Embryonic facial prominence (tissue), 1 donor: ENCODE results near the gene DYNC1LI2.
"Not testable (repeated sequence)": the region's sequence is repeated elsewhere in the genome, so short reads cannot be mapped to it uniquely, and the experiment has no call there.

Experiments used
- DNase-seq: peaks from one replicate; pipeline ENCODE4 v3.0.0-alpha.2; 2016; ENCODE audit errors: extremely low spot score

The DYNC1LI2 gene

DNA sequence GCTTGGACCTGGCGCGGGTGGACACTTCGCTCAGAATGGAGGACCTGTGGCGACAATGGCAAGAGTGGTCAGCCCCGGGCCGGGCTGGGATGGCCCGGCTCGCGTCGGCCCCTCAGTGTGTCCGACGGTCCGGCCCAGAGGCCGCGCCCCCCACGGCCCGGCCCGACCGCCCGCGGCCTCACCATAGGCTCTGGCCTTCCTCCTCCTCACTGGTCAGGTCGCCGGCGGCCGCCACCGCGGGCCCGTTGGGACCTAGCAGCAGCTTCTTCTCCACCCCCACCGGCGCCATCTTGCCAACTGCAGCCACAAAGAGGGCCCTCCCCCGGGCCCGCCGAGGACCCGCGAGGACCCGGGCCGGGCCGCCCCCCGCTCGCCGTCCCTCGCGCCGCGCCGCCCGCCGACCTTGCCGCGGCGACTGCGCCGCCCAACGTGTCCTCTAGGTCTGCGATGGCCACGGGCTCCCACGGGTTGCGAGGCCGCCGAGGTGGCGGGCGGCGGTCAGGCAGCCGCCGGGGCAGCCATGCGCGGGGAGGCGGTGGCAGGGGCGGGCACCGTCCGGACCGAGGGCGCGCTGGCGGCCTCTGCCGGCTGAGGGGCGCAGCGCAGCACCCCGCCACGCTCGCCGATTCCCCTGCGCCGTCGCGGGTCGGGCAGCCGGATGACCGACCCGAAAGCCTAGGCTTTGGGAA, at the start of gene DYNC1LI2:
Gene DYNC1LI2 (minus strand): TSS at position 307 of the 689 bp plus-strand sequence. CDS start 18 bp downstream, at position 289.
- DNase-seq, result peak; percentile 63

DNA sequence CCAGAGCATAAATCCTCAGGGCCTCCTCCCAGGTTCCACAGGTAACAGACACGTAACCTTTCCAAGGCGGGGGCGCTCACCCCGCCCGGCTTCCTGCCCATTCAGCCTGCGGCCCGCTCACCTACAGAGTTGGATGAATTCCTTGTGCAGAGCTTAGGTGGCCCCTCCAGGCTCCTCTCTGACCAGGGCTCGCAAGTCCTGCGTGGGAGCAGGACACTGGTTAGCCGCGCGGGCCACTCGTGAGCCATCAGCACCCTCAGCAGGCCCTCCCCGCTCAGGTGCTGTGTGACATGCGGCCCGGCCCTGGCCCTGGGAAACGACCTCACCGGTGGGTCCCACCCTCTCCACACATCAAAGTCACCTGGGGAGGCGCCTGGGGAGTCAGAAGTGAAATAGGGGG, 49.4 kb upstream of the DYNC1LI2 start:
- no peak for DNase-seq

DNA sequence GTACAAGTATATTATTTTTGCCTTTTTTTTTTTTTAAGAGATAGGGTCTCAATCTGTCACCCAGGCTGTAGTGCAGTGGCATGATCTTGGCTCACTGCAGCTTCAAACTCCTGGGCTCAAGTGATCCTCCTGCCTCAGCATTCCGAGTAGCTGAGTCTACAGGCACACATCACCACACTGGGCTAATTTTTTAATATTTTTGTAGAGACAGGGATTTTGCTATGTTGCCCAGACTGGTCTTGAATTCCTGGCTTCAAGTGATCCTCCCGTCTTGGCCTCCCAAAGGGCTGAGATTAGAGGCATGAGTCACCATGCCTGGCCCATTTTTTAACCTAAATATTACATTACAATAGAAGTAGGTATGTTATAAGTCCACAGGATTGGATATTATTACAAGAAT, 46.8 kb upstream of the DYNC1LI2 start:
- no peak for DNase-seq

DNA sequence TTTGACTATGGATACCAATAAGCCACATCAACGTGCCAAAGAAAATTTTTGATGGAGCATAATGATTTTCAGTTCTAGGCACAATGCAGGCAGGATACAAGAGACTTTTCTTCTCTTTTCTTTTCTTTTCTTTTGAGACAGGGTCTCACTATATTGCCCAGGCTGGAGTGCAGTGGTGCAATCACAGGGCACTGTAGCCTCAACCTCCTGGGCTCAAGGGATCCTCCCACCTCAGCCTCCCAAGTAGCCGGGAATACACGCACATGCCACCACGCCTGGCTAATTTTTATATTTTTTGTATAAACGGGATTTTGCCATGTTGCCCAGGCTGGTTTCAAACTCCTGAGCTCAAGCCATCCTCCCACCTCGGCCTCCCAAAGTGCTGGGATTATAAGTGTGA, 42.6 kb upstream of the DYNC1LI2 start:
- not testable (repeated sequence) for DNase-seq

DNA sequence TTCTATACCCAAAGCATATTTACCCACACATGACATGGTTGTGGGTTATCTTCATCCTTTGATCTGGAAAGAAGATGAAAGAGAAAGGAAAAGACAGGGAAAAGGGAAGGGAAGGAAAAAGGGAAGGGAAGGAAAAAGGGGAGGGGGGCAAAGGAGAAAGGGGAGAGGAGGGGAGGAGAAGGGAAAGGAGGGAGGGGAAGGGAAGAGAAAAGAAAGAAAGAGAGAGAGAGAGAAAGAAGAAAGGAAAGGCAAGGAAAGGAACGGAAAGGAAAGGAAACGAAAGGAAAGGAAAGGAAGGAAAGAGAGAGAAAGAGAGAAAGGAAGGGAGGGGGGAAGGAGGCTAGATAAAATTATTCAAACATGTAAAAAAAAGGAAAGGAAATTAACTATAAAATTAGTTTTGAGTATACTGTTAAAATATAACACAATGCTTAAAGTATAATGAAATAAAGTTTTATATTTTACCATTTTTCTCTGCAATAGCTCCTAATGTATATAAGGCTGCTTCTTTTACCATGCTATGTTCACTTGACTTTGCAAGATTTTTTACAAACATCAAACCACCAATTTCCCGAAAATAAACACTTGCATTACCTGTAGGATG, 38.8 kb upstream of the DYNC1LI2 start:
- no peak for DNase-seq

DNA sequence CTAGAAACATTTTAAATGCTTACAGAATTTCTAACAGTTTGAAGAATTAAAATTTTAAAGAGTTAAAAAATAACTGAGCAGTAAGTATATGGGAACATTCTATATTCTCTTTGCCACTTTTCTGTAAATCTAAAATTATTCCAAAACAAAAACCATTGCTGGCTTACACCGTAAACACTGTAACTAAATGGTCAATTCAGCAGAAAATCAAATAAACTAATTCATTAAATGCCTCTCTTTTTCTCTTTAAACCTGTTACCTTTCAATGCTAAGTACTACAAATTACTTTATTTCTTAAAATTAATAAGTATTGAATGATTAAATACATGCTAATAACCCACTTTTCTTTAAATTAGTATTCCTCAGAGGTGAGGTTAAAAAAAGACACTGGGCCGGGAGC, 36.0 kb upstream of the DYNC1LI2 start:
- no peak for DNase-seq

DNA sequence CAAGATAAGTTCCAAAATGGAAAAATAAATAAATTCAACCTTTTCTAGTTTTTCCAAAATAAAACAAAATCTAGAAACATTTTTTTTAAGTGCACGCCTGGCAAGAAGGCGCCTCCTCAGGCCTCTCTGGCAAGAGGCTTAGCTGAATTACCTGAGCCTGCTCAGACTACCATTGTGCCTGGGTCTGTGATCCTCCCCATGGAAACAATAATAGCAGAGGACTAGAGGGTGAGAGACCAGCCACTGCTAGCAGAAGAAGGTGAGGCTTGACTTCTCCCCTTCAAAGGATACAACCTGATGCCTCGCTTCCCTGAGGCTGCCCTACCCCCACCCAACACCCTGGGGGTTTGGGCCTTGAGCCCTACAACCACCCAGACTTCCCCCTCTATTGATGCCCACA, 35.1 kb upstream of the DYNC1LI2 start:
- no peak for DNase-seq

DNA sequence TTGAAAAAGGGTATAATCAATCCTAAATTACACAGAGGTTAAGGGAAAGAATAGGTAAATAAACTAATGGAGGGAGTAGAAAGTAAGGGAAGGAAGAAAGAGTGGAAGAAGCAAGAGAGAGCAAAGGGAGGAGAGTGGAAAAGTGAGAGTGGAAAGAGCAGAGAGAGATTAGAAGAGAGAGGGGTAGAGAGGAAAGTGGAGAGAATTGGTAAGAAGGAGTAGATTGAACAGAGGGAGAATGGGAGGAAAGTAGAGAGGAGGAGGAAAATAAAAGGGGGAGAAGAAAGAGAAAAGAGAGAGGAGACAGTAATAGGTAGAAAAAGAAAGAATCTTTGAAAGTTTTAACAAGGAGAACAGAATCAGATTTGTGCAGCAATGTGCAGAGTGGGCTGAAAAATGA, 25.0 kb upstream of the DYNC1LI2 start:
- no peak for DNase-seq

DNA sequence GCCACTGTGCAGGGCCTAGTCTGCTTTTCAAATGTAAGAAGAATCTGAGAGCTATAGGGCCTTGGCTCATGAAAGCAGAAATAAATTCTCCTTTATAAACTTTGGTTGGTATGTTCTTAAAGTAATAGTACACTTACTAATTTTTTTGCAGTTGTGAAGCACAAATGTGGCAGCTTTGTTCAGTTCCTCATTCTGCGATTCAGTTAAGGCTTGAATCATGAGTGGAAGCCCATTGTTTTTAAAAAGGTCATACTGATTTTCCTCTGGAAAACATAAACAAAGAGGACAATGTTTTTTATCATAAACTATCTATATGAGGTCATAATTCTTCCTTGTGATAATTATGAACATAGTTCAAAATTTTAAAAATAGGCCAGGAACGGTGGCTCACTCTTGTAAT, 23.6 kb upstream of the DYNC1LI2 start:
- no peak for DNase-seq

DNA sequence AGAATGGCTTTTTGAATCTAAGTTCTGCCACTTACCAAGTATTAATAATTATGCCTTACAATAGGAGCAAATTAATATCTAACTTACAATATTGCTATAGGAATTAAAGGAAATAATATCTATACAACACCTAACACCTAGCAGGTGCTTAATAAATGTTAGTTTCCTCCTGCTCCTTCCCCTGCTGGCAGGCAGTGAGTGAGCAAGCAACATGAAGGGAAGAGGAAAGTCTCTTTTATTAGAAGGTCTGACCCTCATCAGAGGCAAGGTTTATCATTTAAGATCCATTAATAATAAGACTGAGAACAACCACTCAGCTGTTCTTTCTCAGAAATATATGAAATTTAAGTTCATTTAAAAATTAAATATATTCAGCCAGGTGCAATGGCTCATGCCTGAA, 6.7 kb upstream of the DYNC1LI2 start:
- no peak for DNase-seq

DNA sequence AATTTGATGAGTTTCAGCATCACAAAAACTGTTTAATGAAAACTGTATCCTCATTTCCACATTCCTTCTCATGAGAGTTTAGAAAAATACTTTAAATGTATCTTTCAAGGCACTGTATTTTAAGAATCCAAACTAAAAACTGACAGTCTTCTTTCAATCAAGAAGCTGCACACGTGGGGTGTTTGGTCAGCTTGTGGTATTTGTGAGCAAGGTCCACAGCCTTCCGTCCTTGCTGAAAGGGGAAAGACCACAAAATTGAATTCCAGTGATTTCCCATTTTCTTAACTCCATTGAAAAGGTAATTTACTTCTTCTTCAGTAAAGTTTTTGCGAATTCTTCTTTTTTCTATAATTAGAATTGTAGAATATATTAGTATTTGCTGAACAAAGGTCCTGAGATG, 3.4 kb upstream of the DYNC1LI2 start:
- no peak for DNase-seq

DNA sequence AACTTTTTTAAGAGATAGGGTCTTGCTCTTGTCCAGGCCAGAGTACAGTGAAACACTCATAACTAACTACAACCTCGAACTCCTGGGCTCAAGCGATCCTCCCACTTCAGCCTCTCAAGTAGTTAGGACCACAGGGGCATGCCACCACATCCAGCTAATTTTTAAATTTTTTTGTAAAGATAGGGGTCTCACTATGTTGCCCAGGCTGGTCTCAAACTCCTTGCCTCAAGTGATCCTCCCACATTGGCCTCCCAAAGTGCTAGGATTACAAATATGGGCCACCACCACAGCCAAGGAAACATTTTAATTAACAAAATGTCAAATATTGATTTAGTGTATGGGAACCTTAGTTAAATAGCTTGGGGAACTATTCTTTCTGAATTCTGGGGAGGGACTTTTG, 2.8 kb upstream of the DYNC1LI2 start:
- DNase-seq, result no peak

DNA sequence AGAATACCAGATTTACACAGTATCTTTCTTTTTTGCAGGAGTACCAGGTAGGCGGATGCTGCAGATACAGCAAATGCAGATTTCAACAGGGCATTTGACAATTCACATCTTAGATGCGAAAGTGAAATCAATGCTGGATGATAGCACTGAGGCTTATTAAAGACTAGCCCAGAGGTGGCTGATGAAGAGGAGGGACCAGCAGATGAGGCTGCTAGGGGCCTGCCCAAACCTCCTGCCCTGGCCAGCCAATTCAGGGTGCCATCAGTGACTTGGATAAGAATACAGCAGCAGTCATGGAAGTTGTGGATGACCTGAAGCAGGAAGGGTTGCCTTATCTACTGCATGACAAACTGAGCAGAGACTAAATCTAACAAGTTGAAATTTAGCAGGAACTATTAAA, 1.5 kb upstream of the DYNC1LI2 start:
- DNase-seq, result no peak

DNA sequence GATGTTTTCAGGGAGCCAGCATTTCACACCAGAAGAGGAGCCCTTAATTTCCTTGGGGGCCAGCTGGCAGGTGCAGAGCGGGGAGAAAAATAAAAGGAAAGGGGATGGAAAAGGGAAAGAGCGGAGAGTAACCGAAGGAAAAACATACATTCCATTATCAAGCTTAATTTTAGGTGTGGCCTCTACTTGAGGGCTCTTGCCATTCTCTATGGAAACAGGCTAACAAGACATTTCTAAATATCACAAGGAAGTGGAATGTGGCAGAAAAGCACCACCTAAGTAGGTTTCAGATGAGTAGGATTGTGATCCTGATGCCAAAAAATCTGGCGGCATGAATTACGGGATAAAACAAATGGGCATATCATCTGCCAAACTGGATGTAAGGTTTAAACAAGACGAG, 970 bp upstream of the DYNC1LI2 start:
- no peak for DNase-seq

DNA sequence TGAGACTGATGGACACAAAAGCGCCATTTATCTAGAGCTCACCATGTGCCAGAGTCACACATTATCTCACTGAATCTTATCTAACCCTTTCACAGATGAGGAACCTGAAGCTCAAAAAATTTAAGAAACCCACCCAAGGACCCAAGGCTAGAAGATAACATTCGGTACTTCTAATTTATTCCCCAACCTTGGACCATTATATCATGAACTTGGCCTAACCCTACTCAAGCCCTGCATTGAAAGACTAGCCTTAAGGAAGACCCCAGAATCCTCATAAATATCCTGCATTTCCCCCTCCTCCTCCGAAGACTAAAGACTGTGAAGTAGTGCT, 548 bp upstream of the DYNC1LI2 start:
- no peak for DNase-seq

DNA sequence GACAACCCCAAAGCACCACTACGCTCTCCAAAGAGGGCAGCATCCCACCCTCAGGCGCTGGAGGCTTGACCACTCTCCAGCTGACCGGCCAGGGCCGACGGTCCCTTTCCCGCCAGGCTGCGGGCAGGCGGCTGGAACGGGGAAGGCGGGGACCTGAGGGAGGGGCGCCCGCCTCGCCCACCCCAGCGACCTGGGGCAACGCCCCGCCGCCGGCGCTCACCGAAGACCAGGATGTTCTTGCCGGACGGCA, 431 bp downstream of the DYNC1LI2 start:
- DNase-seq, result no peak

DNA sequence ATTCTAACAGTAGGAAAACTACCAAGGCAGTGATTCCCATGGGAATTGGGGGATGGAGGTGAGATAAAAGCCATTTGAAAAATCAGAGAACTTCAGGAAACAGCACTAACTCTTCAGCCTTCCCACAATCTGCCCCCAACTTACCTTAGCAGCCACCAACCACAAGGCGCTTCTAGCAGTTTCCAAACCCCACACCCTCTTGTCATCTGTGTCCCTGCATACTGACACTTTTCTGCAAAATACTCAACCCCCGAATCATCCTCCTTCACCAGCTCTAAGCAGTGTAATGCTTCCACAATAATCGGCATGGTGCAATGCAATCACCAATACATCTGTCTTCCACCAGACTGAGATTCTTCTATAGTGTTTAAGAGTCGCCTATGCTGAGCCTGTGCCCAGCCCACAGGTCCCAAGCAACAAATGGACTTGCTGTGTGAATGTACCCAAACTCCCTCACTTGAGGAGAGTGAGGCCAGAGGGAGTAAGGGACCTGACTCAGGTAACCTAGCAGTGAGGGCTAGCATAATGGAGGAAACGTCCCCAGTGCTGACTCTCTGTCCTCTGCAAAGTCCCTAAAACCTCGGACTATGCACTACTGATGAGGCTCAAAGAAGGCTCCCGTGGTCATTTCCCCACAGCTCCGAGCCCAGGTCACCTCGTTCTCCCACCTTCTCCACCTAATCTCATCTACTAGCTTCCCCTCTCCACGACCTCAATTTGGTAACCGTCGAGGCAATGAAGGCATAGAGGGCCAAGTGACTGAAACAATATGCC, 943 bp downstream of the DYNC1LI2 start:
- DNase-seq, result no peak

DNA sequence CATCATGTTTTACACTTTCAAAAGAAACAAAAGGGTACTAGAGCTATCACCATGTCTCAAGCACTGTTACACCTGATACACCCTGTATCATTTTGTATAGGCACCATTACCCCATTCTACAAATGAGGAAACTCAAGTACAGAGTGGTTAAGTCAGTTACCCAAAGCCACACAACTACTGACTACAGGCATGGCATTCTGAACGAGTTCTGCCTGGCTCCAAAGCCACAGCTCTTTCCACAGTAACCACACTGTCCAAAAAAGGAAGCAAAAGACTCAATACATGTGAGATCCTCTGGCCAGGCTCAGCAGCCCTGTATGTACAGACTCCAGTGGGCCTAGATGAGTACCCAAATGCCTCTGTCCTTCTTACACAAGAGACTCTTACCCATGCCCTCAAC, 4.7 kb downstream of the DYNC1LI2 start:
- DNase-seq, result no peak

DNA sequence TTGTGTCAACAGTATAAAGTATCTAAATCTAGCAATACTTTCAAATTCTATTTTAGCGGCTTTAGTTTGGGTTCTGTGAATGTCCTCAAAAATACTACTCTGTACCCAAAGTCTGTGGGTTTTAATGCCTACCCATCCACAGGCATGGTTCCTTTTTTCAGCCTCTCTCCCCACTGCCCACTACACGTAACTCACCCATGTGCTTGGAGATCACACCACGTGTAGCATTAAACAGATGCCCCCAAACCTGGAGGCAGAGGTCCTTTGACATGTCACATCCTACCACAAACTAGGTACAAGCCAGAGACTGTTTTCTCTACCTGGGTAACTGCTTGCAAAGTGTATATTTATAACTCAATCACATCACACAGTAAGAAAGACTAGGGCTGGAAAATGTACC, 5.4 kb downstream of the DYNC1LI2 start:
- no peak for DNase-seq

DNA sequence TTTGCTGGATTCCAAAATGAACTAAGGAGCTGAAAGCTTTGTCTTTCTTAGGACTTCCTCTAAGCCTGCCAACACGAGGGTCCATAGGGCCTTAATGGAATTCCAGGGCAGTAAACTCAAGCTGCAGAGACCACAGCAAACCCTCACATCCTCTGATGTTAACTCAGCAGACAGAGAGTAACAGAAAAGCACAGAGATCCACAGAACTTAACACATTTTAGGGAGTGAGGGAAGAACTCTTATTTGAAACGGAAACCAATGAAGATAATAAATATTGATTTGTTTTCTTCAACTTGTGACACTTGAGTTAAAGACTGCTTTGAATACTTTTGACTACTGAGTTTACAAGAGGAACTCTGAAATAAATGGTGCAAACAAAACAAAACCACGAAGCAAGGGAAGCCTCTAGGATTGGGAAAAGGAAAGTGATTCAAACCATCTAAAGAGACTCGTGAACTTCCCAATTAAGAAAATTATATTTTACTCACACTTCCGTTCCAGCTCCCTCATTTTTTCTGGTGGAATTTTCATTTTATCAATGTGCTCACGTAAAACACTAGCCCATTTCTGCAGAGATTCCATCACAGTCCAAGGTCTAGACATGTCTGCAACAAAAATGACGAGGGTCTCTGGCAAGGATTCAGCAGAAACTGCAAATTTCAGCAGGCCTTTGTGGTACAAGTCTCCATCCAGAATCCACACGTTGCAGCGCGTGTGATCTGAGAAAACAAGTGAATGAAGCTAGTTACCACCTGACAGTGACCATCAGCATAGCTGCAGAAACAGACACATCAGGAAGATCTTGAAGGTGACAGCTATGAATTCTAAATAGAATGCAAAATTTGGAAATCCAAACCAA, 9.2 kb downstream of the DYNC1LI2 start:
- no peak for DNase-seq

DNA sequence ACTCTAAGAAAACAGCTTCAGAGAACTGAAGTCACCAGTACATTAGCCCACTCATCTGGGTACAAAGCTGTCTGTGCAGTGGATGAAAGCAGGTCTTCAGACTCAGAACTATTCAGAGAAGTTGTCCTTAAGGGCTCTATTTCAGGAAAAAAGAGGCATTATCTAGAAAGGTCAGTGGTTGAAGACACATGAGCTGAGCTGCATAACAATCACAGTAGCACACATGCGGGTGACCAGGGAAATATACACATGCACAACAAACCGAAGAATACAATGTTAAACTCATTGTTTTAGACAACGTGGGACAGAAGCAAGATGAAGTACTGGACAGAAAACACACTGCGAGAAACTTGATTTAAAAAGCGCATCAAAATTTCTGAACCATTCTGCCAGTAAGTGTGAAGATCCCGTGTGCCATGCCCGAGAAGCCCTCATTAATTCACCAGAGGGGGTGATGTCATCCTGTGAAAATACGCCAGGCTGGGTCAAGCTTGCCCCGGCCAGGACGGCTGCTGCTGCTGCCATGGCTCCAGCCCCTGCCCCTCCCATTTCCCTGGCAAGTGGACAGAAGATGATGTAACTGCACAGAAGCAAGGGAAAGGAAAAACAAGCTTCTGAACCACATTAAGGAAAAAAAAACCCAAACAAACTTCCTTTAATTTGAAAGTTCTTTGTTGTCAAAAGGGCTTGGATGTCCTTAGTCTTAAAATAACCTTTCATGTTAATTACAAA, 10.1 kb downstream of the DYNC1LI2 start:
- no peak for DNase-seq

DNA sequence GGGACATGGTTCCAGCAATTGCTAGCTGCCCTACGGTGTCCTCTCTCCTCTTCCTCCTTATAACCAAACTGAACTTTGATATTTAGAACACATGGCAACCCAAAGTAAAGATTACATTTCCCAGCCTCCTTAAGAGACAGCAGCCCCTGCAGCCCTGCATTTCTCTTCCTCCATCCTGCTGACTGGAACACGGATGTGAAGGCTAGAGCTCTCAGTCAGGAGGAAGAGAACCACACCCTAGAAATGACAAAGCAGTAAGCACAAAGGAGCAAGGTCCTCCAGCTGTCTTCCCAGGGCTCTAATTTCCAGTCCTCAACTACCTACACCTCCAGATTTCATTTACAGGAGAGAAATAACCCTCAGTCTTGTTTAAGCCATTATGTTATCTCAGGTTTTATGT, 10.9 kb downstream of the DYNC1LI2 start:
- no peak for DNase-seq
